ENCODE results near the gene ELL. TPM values are rescaled to one million over a fixed set of nuclear protein-coding genes. Genes with fewer than 3 reads are reported as not detected.

ELL gene
- total and polyA plus RNA-seq, 2 donors (not counting 3 experiments of a cell fraction or from before 2014, with no cell fraction given) = 9.9 to 18.2 TPM

DNA sequence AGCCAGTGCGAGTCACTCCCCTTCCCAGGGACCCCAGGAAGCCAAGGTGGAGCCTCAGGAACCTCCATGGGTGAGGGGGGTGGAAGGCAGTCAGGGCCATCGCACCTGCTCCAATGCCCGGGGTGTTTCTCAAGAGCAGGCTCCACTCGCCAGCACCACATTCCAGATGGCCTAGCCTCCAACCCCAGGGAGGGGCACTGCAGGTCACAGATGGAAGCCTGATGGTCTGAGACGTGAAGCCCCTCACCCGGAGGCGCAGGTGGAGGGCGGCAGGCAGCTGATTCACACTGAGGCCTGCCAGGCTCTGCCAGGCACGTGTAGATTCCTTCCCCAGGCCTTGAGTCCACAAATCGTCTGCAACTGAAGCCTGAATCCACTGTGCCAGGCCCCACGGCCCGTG, 61.0 kb downstream of the ELL start:
- H3K36me3 ChIP-seq (ENCODE audit: control insufficient read depth in 2 of 2, extremely low read depth in 1 of 2, insufficient read depth in 2 of 2, low read length in 2 of 2) = peaks cover 0 to 32% of the 10 kb centered on the region in 2 experiments
- no peak overlapping the region for H3K4me3 ChIP-seq (replicated peaks in 1 of 3; ENCODE audit: insufficient read depth in 1 of 3, low read depth in 1 of 3, low read length in 3 of 3)
- H3K4me1 ChIP-seq (ENCODE audit: control insufficient read depth, extremely low read depth, insufficient read depth, low read length) = peaks cover 10% of the 10 kb centered on the region
- dilution Hi-C loops (cut with MboI; ENCODE audit: extremely low pct_ligation_motif_present, low sequenced_read_pairs) (no loop called here), intact Hi-C loops (cut with micrococcal nuclease) (loop anchor here (1.0 kb wide), 1 partner anchor 10 kb away; no protein-coding TSS in a partner anchor)
- BruUV-seq (replicated peaks) = no TSS peak
- POLR2A ChIA-PET = no interaction called here
- no peak for FAIRE-seq
- no peaks in the 10 kb centered on the region for H3K79me2 ChIP-seq (ENCODE audit: control insufficient read depth, insufficient read depth, low read length)
- no peak overlapping the region for H3K27ac ChIP-seq (ENCODE audit: insufficient read depth, low read depth, low read length)
- DNase-seq (ENCODE audit: low read depth, low spot score) = no peak
- no peaks in the 10 kb centered on the region for H3K9me1 ChIP-seq (replicated peaks; ENCODE audit: control insufficient read depth, extremely low read depth, insufficient read depth, low read length)
- no peaks in the 10 kb centered on the region for H3K27me3 ChIP-seq (ENCODE audit: control insufficient read depth in 2 of 2, insufficient read depth in 2 of 2, low read length in 2 of 2)
- H2AFZ ChIP-seq (ENCODE audit: low read depth, low read length) = no peak overlapping the region
- H3K4me2 ChIP-seq (ENCODE audit: insufficient read depth, low read length) = no peak overlapping the region
- CTCF ChIA-PET = interaction anchor here (0.7 to 7.0 kb wide), 10 partner anchors 9 to 128 kb away, joined by 3 to 127 read pairs (median 6); partner anchors contain the start of genes ELL, REX1BD and SSBP4
- TF ChIP-seq, protein P1, sequence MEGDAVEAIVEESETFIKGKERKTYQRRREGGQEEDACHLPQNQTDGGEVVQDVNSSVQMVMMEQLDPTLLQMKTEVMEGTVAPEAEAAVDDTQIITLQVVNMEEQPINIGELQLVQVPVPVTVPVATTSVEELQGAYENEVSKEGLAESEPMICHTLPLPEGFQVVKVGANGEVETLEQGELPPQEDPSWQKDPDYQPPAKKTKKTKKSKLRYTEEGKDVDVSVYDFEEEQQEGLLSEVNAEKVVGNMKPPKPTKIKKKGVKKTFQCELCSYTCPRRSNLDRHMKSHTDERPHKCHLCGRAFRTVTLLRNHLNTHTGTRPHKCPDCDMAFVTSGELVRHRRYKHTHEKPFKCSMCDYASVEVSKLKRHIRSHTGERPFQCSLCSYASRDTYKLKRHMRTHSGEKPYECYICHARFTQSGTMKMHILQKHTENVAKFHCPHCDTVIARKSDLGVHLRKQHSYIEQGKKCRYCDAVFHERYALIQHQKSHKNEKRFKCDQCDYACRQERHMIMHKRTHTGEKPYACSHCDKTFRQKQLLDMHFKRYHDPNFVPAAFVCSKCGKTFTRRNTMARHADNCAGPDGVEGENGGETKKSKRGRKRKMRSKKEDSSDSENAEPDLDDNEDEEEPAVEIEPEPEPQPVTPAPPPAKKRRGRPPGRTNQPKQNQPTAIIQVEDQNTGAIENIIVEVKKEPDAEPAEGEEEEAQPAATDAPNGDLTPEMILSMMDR (IDR thresholded peaks at IDR 0.05; ENCODE audit: extremely low read depth in 1 of 2, insufficient read depth in 1 of 2, low read depth in 1 of 2, low read length in 2 of 2) = no peak
- TF ChIP-seq GATA2 (IDR thresholded peaks at IDR 0.05; ENCODE audit: insufficient read depth, insufficient read length, low read depth, low read length) (no peak), POLR2A (IDR thresholded peaks at IDR 0.05; ENCODE audit: low read depth, low read length) (no peak), EZH2 (IDR thresholded peaks at IDR 0.05; ENCODE audit: borderline replicate concordance, low read depth, low read length, severe bottlenecking) (no peak), MYC (IDR thresholded peaks at IDR 0.05; ENCODE audit: low read depth, low read length) (no peak), POLR2AphosphoS5 (IDR thresholded peaks at IDR 0.05; ENCODE audit: insufficient read depth, low read depth, low read length) (no peak), FOS (IDR thresholded peaks at IDR 0.05; ENCODE audit: borderline replicate concordance, insufficient read depth, low read length) (no peak), JUN (IDR thresholded peaks at IDR 0.05; ENCODE audit: borderline replicate concordance, insufficient read depth, insufficient read length, low read depth) (no peak)
- TF ChIP-seq, protein P2, sequence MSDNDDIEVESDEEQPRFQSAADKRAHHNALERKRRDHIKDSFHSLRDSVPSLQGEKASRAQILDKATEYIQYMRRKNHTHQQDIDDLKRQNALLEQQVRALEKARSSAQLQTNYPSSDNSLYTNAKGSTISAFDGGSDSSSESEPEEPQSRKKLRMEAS (IDR thresholded peaks at IDR 0.05; ENCODE audit: insufficient read depth, insufficient read length) = no peak
- no peaks in the 10 kb centered on the region for H3K9me3 ChIP-seq (replicated peaks; ENCODE audit: control insufficient read depth, insufficient read depth, low read length)
- no peak overlapping the region for H3K9ac ChIP-seq (replicated peaks; ENCODE audit: extremely low read depth, insufficient read depth, low read length)
- H4K20me1 ChIP-seq (replicated peaks; ENCODE audit: control insufficient read depth, extremely low read depth, insufficient read depth, low read length) = no peaks in the 10 kb centered on the region
